Keratinocyte (primary cell): ENCODE data around the gene SLC12A6. TPM values are rescaled to one million over a fixed set of nuclear protein-coding genes. Genes with fewer than 3 reads are reported as not detected.

Source experiments
- DNase-seq: peaks from one replicate; pipeline ENCODE4 v3.0.0-alpha.2; 2011; ENCODE audit warnings: low read depth, missing footprints, low spot score
- FAIRE-seq: peaks from 2 replicates; lab custom pipeline; 2011; peaks lifted over from hg19 to GRCh38; lab: Jason Lieb, UNC
- H2AFZ ChIP-seq: 2 replicates; pipeline ENCODE4 v1.6.0; 2012; ENCODE audit warnings: low read length, control low read depth, inconsistent platforms; ENCODE audit not compliant: control insufficient read depth
- H3K27ac ChIP-seq: 2 replicates; pipeline ENCODE4 v1.5.1; 2011; ENCODE audit warnings: low read length; ENCODE audit not compliant: control insufficient read depth, insufficient read depth
- H3K27me3 ChIP-seq: 3 replicates; pipeline ENCODE4 v1.6.0; 2011; ENCODE audit warnings: low read length; ENCODE audit not compliant: control insufficient read depth, insufficient read depth; ENCODE audit errors: extremely low read depth
- H3K36me3 ChIP-seq, 2 experiments: 2 replicates in 1 of 2; 3 replicates in 1 of 2; pipeline ENCODE4 v1.5.1; 2011; ENCODE audit warnings: low read length in 2 of 2, mild to moderate bottlenecking in 1 of 2; ENCODE audit not compliant: control insufficient read depth in 2 of 2, insufficient read depth in 2 of 2; ENCODE audit errors: extremely low read depth in 1 of 2
- H3K4me1 ChIP-seq: 3 replicates; pipeline ENCODE4 v1.5.1; 2011; ENCODE audit warnings: low read length; ENCODE audit not compliant: control insufficient read depth, insufficient read depth; ENCODE audit errors: extremely low read depth
- H3K4me2 ChIP-seq: 3 replicates; pipeline ENCODE4 v1.6.0; 2011; ENCODE audit warnings: low read depth, low read length; ENCODE audit not compliant: control insufficient read depth, insufficient read depth; ENCODE audit errors: extremely low read depth
- H3K4me3 ChIP-seq, 3 experiments: fragments of 200-600 bp in 1 of 3; sonication (generic) in 1 of 3; 2 replicates in 2 of 3; 3 replicates in 1 of 3; pipeline ENCODE4 v1.5.1; 2011 to 2016; ENCODE audit warnings: low read length in 3 of 3, mild to moderate bottlenecking in 3 of 3, control low read depth in 2 of 3, inconsistent platforms in 1 of 3, low read depth in 1 of 3, mixed read lengths in 1 of 3, mixed run types in 1 of 3, moderate library complexity in 1 of 3; ENCODE audit not compliant: control insufficient read depth in 2 of 3, insufficient read depth in 2 of 3; ENCODE audit errors: extremely low read depth in 1 of 3
- H3K79me2 ChIP-seq: 2 replicates; pipeline ENCODE4 v1.6.0; 2012; ENCODE audit warnings: low read length; ENCODE audit not compliant: control insufficient read depth, insufficient read depth
- H3K9ac ChIP-seq: 3 replicates; pipeline ENCODE4 v1.6.0; 2011; ENCODE audit warnings: low read length; ENCODE audit not compliant: control insufficient read depth, insufficient read depth; ENCODE audit errors: extremely low read depth
- H3K9me1 ChIP-seq: 3 replicates; pipeline ENCODE4 v1.6.0; 2011; ENCODE audit warnings: low read length; ENCODE audit not compliant: control insufficient read depth, insufficient read depth; ENCODE audit errors: extremely low read depth
- H3K9me3 ChIP-seq: 2 replicates; pipeline ENCODE4 v1.5.1; 2012; ENCODE audit warnings: low read depth, low read length; ENCODE audit not compliant: control insufficient read depth
- H4K20me1 ChIP-seq: 3 replicates; pipeline ENCODE4 v1.6.0; 2011; ENCODE audit warnings: low read length; ENCODE audit not compliant: control insufficient read depth, insufficient read depth; ENCODE audit errors: extremely low read depth
- EZH2 ChIP-seq: IDR thresholded peaks from one replicate; pipeline ENCODE4 v1.6.1; 2012; ENCODE audit warnings: inconsistent platforms, mild to moderate bottlenecking, low read length, moderate library complexity
- dilution Hi-C: fragments of 300-500 bp; cut with MboI; formaldehyde crosslinking; loops from one replicate; pipeline ENCODE4 v1.7.0; 2020; ENCODE audit warnings: low sequenced_read_pairs; ENCODE audit not compliant: extremely low pct_ligation_motif_present
- polyA plus RNA-seq, 5 experiments: library from polyadenylated mRNA; depleted of rRNA in 3 of 5; stranded (reverse) in 3 of 5; stranded (forward) in 1 of 5; unstranded in 1 of 5; fragments of >200 nt; gene quantifications; 1 replicate in 1 of 5; 2 replicates in 3 of 5; 3 replicates in 1 of 5; pipeline versions ENCODE4 v1.2.1 to v1.2.3, GENCODE V29; 2011 to 2012; ENCODE audit warnings: missing spikeins in 2 of 5, low read depth in 1 of 5, low replicate concordance in 1 of 5
- TF ChIP-seq, protein P1 (sequence below), 3 experiments: IDR thresholded peaks in 1 of 3; conservative IDR thresholded peaks in 1 of 3; optimal IDR thresholded peaks in 1 of 3; 2 replicates in 2 of 3; 3 replicates in 1 of 3; pipeline versions ENCODE3 to v1.5.1; 2011; ENCODE audit warnings: low read length in 3 of 3, mild to moderate bottlenecking in 3 of 3, moderate library complexity in 2 of 3, control low read depth in 1 of 3, inconsistent platforms in 1 of 3; ENCODE audit not compliant: insufficient read depth in 2 of 3; ENCODE audit errors: extremely low read depth in 1 of 3

Gene SLC12A6
- polyA plus RNA-seq, 1 donor (not counting 4 experiments of a cell fraction or from before 2014, with no cell fraction given): 24.3 TPM

DNA sequence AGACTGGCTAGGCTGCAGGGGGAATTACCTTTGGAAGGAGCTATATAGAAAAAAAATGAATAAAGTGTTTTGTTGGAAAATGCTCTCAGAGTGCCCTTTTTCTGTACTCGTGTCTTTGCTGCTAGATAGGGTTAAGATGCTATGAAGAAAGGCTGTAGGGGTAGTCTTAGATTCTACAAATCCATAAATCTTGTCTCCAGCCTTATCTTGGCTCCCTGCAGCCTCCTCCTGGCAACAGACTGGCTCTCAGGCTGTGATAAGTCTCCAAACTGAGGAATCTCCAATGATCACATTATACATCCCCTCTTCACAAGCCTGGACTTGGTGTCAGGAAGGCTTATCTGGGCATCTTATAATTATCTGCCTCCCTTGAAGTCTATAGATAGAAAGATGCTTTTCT is 20.1 kb upstream of the SLC12A6 start:
- Histone ChIP-seq H4K20me1 (peaks cover 3% of the 10 kb centered on the region), H3K27ac (no peak overlapping the region), H2AFZ (no peak overlapping the region), H3K9me3 (no peaks in the 10 kb centered on the region), H3K27me3 (no peaks in the 10 kb centered on the region), H3K36me3 (peaks cover 27 to 29% of the 10 kb centered on the region in 2 experiments), H3K4me1 (peaks cover 11% of the 10 kb centered on the region), H3K4me3 (no peak overlapping the region), H3K4me2 (no peak overlapping the region), H3K9ac (no peak overlapping the region), H3K79me2 (no peaks in the 10 kb centered on the region), H3K9me1 (peaks cover 6% of the 10 kb centered on the region)
- TF ChIP-seq EZH2: no peak
- TF ChIP-seq, protein P1, sequence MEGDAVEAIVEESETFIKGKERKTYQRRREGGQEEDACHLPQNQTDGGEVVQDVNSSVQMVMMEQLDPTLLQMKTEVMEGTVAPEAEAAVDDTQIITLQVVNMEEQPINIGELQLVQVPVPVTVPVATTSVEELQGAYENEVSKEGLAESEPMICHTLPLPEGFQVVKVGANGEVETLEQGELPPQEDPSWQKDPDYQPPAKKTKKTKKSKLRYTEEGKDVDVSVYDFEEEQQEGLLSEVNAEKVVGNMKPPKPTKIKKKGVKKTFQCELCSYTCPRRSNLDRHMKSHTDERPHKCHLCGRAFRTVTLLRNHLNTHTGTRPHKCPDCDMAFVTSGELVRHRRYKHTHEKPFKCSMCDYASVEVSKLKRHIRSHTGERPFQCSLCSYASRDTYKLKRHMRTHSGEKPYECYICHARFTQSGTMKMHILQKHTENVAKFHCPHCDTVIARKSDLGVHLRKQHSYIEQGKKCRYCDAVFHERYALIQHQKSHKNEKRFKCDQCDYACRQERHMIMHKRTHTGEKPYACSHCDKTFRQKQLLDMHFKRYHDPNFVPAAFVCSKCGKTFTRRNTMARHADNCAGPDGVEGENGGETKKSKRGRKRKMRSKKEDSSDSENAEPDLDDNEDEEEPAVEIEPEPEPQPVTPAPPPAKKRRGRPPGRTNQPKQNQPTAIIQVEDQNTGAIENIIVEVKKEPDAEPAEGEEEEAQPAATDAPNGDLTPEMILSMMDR (optimal IDR thresholded peaks at IDR 0.05 in 1 of 3, IDR thresholded peaks at IDR 0.05 in 1 of 3, conservative IDR thresholded peaks at IDR 0.05 in 1 of 3; ENCODE audit: extremely low read depth in 1 of 3, insufficient read depth in 2 of 3, low read length in 3 of 3): no peak
- no peak for FAIRE-seq
- DNase-seq: no peak
- dilution Hi-C loops: no loop called here

- FAIRE-seq (no peak), DNase-seq (no peak)
- no peaks in the 10 kb centered on the region for H3K27me3 ChIP-seq
- H2AFZ ChIP-seq: no peak overlapping the region
- H3K9me3 ChIP-seq: no peaks in the 10 kb centered on the region
- no peaks in the 10 kb centered on the region for H3K79me2 ChIP-seq
- dilution Hi-C loops: no loop called here
- no peak overlapping the region for H3K4me3 ChIP-seq
- peaks cover 2% of the 10 kb centered on the region for H3K4me1 ChIP-seq
- no peak overlapping the region for H3K4me2 ChIP-seq
- H3K27ac ChIP-seq: no peak overlapping the region
- no peaks in the 10 kb centered on the region for H3K9me1 ChIP-seq
- no peak overlapping the region for H3K9ac ChIP-seq
- peaks cover 11 to 24% of the 10 kb centered on the region in 2 experiments for H3K36me3 ChIP-seq
- no peaks in the 10 kb centered on the region for H4K20me1 ChIP-seq
- TF ChIP-seq, protein P1 (optimal IDR thresholded peaks at IDR 0.05 in 1 of 3, IDR thresholded peaks at IDR 0.05 in 1 of 3, conservative IDR thresholded peaks at IDR 0.05 in 1 of 3; ENCODE audit: extremely low read depth in 1 of 3, insufficient read depth in 2 of 3, low read length in 3 of 3): no peak
- no peak for TF ChIP-seq EZH2
Measured at GRCh38 chr15:34355241-34355640, 17.7 kb upstream of the SLC12A6 start.
